GM12873 (cell line): Measurements from ENCODE around the gene DAB2IP.

Source experiments
- CTCF ChIP-seq: IDR thresholded peaks from 2 replicates; pipeline ENCODE4 v1.5.1; 2012; ENCODE audit warnings: low read depth, mild to moderate bottlenecking, moderate library complexity, low read length, control low read depth; ENCODE audit not compliant: insufficient read depth; ENCODE audit errors: missing control alignments

Gene DAB2IP

GRCh38 chr9:121689461-121690157 lies 38.2 kb downstream of the DAB2IP start:
- TF ChIP-seq CTCF: no peak

GRCh38 chr9:121690316-121690715 lies 38.9 kb downstream of the DAB2IP start:
- no peak for TF ChIP-seq CTCF

GRCh38 chr9:121690766-121691165 lies 39.3 kb downstream of the DAB2IP start:
- no peak for TF ChIP-seq CTCF

- no peak for TF ChIP-seq CTCF
Measured at GRCh38 chr9:121691890-121692289, 40.5 kb downstream of the DAB2IP start.

- TF ChIP-seq CTCF: no peak
Measured at GRCh38 chr9:121692606-121693387, 41.4 kb downstream of the DAB2IP start.

- TF ChIP-seq CTCF: no peak
Measured at GRCh38 chr9:121693388-121693670, 41.9 kb downstream of the DAB2IP start.

GRCh38 chr9:121694001-121694400 lies 42.6 kb downstream of the DAB2IP start:
- no peak for TF ChIP-seq CTCF
